Globus pallidus (tissue), 1 donor: ENCODE data around the gene MXRA8.

Source experiments
- DNase-seq: peaks from one replicate; pipeline ENCODE4 v3.0.0-alpha.2; 2015; ENCODE audit warnings: low spot score

Gene MXRA8

GRCh38 chr1:1349256-1350012 lies 8.9 kb downstream of the MXRA8 start, which contains the start of gene DVL1:
DVL1 (minus strand) TSS chr1:1349418; CDS start chr1:1349065, 353 bp downstream.
- DNase-seq = peak; percentile 59

GRCh38 chr1:1348420-1349255 lies 9.7 kb downstream of the MXRA8 start:
- DNase-seq = no peak

DNA sequence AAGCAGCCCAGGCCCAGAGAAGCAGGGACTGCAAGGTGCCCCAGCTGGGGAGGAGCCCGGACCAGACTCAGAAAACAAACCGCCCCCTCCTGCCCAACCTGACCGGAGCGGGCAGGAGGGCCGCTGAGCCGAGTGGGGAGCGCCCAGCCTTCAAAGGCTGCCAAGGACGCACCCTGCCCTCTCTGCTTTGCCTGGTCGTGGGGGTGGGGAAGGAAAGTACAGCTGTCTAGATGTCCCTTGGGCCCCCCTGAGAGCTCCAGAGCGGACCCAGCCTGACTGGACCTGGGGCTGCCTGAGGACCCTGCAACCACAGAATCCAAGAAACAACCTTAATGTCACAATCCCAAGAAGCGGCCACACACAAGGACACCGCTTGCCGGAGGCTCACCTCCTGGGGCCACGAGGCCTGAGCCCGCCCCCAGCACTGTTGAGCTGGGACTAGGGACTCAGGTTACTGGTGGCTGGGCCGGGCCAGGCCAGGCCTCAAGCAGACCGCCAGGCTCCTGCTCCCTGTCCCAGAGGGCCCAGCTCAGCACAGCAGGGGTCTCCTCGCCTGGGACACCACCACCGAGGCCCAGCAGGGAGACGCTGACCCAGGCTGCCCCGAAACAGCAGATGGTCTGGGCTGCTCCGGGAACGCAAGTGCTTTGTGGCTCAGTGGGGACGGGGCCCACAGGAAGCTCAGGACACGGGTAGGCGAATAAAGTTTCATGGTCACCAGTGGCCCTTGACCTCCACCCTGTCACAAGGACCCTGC lies 10.5 kb downstream of the MXRA8 start:
- DNase-seq = no peak

- no peak for DNase-seq
Measured at GRCh38 chr1:1347026-1347595, 11.2 kb downstream of the MXRA8 start.

- DNase-seq = no peak
Measured at GRCh38 chr1:1346501-1346890, 11.9 kb downstream of the MXRA8 start.

- no peak for DNase-seq
Measured at GRCh38 chr1:1345860-1346500, 12.4 kb downstream of the MXRA8 start.

DNA sequence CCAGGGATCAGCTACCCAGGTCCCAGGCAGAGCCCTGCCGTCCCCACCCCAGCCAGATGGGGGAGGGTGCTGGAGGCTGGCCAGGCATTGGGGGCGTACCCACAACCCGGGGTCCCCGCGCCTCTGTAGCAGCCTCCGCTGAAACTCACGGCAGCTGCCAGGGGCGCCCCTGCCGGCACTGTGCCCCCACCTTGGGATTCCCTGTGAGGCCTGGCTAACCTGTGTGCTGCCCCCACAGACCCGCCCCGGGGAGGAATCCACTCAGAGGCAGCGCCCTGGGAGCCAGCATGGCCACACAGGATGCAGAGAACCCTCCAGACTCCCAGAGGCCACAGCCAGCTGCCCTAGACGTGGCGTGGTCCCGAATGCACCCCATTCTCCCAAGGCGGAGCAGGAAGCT lies 13.0 kb downstream of the MXRA8 start:
- DNase-seq = no peak

DNA sequence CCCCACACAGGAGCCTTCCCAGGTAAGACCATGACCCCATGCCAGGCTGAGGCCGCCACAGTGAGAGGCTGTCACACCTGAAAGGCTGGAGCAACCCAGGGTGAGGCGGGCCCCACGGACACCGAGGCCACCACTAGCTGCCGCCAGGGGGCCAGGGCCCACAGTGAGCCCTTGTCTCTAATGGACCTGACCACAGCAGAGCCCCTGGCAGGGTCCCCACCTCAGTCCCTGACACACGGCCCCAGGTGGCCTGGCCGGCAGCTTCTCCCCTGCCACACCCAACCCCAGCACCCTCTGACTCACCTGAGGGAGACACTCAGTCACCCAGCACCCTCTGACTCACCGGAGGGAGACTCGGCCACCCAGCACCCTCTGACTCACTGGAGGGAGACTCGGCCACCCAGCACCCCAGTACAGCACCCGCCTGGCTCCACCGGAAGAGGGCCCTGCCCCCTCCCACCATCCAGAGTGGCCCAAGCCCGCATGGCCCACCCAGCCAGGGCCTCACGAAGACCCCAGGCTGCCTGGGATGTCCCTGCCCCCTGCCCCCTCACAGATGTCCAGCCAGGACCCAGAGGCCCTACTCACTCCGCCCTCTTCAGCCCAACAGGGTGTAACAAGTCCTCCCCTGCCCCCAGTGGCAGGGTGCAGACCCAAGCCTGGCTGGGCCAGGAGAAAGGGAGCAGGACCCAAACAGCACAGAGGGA lies 13.5 kb downstream of the MXRA8 start:
- no peak for DNase-seq

DNA sequence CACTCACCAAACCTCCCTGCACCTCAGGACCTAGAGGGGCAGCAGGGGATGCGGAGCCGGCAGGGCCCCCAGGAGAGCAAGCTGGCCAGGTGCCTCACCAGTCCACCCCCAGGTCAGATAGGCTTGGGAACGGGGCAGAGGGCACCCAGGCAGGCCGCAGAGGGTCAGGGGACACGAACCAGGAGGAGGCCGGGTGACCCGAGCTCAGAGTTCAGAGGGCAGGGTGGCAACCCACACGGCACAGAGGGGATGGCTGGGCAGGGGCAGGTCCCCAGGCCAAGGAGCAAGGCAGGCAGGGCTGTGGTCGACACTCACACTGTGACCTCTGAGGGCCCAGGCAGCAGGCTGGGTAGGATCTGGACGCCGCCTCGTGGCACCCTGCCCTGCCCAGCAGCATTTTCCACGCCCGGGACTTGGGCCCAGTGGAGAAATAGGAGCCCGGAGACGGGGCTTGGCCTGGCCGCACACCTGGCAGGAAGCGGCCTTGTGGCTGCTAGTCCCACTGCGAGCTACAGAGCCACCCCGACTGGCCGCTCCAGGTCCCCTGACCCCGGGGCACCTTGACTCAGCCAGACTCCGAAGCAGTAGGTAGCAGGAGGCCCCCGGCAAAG lies 14.4 kb downstream of the MXRA8 start:
- no peak for DNase-seq

- DNase-seq = no peak
Measured at GRCh38 chr1:1342584-1343115, 15.7 kb downstream of the MXRA8 start.

- DNase-seq = no peak
Measured at GRCh38 chr1:1342061-1342562, 16.2 kb downstream of the MXRA8 start.

DNA sequence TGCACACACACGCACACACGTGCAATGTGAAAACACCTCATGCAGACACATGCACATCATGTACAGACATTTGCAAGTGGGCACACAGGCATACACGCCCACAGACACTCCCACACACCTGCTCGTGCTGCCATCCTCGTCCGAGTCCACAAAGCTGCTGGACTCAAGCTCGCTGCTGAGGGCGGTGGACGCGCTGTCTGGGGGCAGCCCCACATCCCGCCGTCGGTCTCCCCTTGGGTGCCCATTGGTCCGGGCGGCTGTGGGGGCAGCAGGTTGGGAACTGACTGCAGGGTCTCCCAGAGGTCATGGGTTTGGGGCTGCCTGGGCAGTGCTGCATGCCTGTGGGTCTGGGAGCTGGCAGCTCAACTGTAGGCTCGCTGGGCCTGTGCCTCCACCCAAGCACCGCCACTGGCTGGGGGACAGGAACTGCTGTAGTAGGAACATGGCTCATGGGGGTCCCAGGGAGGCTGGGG lies 16.8 kb downstream of the MXRA8 start:
- no peak for DNase-seq

DNA sequence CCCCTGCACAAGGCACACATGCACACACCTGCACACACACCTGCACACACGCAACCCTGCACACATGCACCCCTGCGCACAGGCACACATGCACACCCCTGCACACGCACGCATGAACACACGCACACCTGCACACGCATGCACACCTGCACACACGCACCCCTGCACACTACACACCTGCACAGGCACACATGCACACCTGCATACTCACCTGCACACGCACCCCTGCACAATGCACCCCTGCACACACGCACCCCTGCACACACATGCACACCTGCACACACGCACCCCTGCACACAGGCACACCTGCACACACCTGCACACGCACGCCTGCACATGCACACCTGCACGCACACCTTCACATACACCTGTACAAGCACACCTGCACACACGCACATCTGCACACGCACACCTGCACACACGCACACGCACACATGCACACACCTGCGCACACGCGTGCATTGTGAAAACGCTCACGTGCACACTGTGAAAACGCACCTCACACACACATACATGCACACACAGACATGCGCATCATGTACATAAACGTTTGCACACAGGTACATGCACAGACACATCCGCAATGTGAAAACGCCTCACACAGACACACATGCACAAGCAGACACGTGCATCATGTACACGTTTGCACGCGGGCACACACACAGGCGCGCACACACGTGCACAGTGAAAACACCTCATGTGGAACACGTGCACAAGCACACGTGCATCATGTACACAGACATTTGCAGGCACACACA lies 17.4 kb downstream of the MXRA8 start:
- no peak for DNase-seq

GRCh38 chr1:1340185-1340584 lies 18.2 kb downstream of the MXRA8 start:
- DNase-seq = no peak

GRCh38 chr1:1338278-1338677 lies 20.1 kb downstream of the MXRA8 start:
- no peak for DNase-seq

DNA sequence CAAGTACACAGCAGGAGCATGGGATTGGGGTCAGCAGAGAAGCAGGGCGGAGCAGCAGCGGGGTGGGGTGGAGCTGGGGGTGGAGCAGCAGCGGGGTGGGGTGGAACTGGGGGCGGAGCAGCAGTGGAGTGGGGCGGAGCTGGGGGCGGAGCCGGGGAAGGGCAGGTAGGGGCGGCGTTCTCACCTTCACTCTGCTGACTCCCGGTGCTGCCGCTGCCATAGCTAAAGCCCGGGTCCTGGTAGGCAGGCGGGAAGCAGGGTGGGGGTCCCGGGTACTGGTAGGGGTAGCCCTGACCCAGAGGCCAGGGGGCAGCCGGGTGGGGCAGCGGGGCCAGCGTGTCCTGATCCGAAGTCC lies 20.6 kb downstream of the MXRA8 start:
- DNase-seq = no peak

- DNase-seq = no peak
Measured at GRCh38 chr1:1336931-1337792, 21.2 kb downstream of the MXRA8 start.

DNA sequence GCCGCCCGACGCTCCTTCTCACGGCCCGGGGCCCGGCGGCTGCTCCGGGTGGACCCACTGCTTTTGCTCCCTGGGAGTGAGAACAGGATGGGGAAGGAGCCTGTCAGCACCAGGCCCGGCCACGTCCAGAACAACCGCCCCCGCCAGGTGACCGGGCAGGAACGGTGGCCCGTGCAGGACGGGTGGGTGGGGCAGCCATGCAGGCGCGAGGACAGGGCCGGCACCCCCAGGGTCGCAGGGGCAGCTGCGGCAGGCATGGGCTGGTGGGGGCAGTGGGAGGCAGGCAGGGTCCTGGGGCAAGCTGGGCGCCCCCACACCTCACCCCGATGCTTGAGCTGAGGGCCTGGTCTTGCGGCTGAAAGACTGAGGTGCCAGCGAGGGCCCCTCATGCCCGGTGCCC lies 21.9 kb downstream of the MXRA8 start:
- DNase-seq = no peak
